DND-41 (cell line): ENCODE data around the gene INKA2.

Source experiments
- ATAC-seq: fragments of 200-7000 bp; cut with Tn5 transposase; 3 replicates; pipeline ENCODE4 v1.9.1; 2021; ENCODE audit warnings: low read depth; ENCODE audit not compliant: insufficient read depth
- DNase-seq: peaks from one replicate; pipeline ENCODE4 v3.0.0-alpha.2; 2020
- H2AFZ ChIP-seq: 2 replicates; pipeline ENCODE4 v1.6.0; 2012; ENCODE audit warnings: low read depth, low read length
- H3K27ac ChIP-seq: 2 replicates; pipeline ENCODE4 v1.5.1; 2012; ENCODE audit warnings: low read length, inconsistent platforms
- H3K27me3 ChIP-seq: fragments of 200-600 bp; sonication (generic); 2 replicates; pipeline ENCODE4 v1.6.0; 2012; ENCODE audit warnings: low read length, mild to moderate bottlenecking, inconsistent platforms; ENCODE audit not compliant: insufficient read depth, poor library complexity
- H3K36me3 ChIP-seq: 2 replicates; pipeline ENCODE4 v1.5.1; 2012; ENCODE audit warnings: low read length, inconsistent platforms; ENCODE audit not compliant: insufficient read depth
- H3K4me1 ChIP-seq: 2 replicates; pipeline ENCODE4 v1.5.1; 2012; ENCODE audit warnings: mild to moderate bottlenecking, low read length; ENCODE audit not compliant: insufficient read depth
- H3K4me2 ChIP-seq: 2 replicates; pipeline ENCODE4 v1.6.0; 2012; ENCODE audit warnings: mild to moderate bottlenecking, moderate library complexity, low read length, inconsistent platforms; ENCODE audit not compliant: insufficient read depth
- H3K4me3 ChIP-seq, 2 experiments: fragments of 200-600 bp in 1 of 2; shearing (Covaris generic) in 1 of 2; 2 replicates each; pipeline ENCODE4 v1.5.1; 2012 to 2016; ENCODE audit warnings: inconsistent platforms in 2 of 2, low read length in 2 of 2, mild to moderate bottlenecking in 2 of 2, low read depth in 1 of 2, moderate library complexity in 1 of 2
- H3K79me2 ChIP-seq: 2 replicates; pipeline ENCODE4 v1.6.0; 2012; ENCODE audit warnings: low read length, inconsistent platforms; ENCODE audit not compliant: insufficient read depth
- H3K9ac ChIP-seq: 2 replicates; pipeline ENCODE4 v1.6.0; 2012; ENCODE audit warnings: low read depth, mild to moderate bottlenecking, inconsistent platforms, low read length, moderate library complexity
- H3K9me3 ChIP-seq: 2 replicates; pipeline ENCODE4 v1.5.1; 2012; ENCODE audit warnings: low read length, moderate library complexity, mild to moderate bottlenecking, inconsistent platforms; ENCODE audit not compliant: insufficient read depth, severe bottlenecking
- H4K20me1 ChIP-seq: 2 replicates; pipeline ENCODE4 v1.6.0; 2012; ENCODE audit warnings: low read length; ENCODE audit not compliant: insufficient read depth
- CTCF ChIP-seq: IDR thresholded peaks from 2 replicates; pipeline ENCODE4 v1.5.1; 2012; ENCODE audit warnings: borderline replicate concordance, low read length, moderate library complexity, mild to moderate bottlenecking; ENCODE audit not compliant: poor library complexity, severe bottlenecking; ENCODE audit errors: extremely low read depth
- EZH2 ChIP-seq: IDR thresholded peaks from 3 replicates; pipeline ENCODE4 v1.6.1; 2012; ENCODE audit warnings: borderline replicate concordance, low read depth, mild to moderate bottlenecking, moderate library complexity, low read length, inconsistent platforms; ENCODE audit not compliant: severe bottlenecking

INKA2 gene

DNA sequence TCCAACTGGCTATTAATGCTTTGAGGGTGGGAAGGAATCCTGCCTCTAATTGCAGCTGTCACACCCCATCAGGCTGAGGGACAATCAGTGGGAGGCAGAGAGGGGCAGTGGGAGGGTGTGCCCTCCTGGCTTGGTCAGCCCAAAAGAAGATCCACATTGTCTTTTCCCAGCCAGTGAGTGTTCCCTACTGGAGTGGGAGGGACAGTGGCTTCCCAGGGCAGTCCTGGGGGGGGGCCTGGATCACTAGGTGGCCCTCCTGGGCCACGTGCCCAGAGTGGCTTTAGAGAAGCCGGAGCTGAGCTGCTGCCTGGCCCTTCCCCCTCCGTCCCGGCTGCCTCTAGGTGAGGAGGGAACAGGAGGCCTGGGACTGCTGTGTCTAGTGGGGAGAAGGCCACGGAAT lies 14.0 kb downstream of the INKA2 start:
- Histone ChIP-seq H3K9me3 (no peaks in the 10 kb centered on the region), H3K4me1 (no peaks in the 10 kb centered on the region), H4K20me1 (no peaks in the 10 kb centered on the region), H3K36me3 (no peaks in the 10 kb centered on the region), H3K27ac (no peak overlapping the region), H3K4me2 (no peak overlapping the region), H2AFZ (no peak overlapping the region), H3K4me3 (no peak overlapping the region), H3K27me3 (no peaks in the 10 kb centered on the region), H3K79me2 (no peaks in the 10 kb centered on the region), H3K9ac (no peak overlapping the region)
- ATAC-seq (no peak), DNase-seq (no peak)
- TF ChIP-seq CTCF = no peak
- TF ChIP-seq EZH2 = no peak

GRCh38 chr1:111723871-111724270 lies 15.3 kb downstream of the INKA2 start:
- DNase-seq = no peak
- no peaks in the 10 kb centered on the region for H3K4me1 ChIP-seq
- H3K27me3 ChIP-seq = no peaks in the 10 kb centered on the region
- no peak overlapping the region for H3K4me2 ChIP-seq
- no peaks in the 10 kb centered on the region for H3K9me3 ChIP-seq
- ATAC-seq = no peak
- H3K27ac ChIP-seq = no peak overlapping the region
- H3K79me2 ChIP-seq = no peaks in the 10 kb centered on the region
- no peaks in the 10 kb centered on the region for H3K36me3 ChIP-seq
- H4K20me1 ChIP-seq = no peaks in the 10 kb centered on the region
- H3K4me3 ChIP-seq = no peak overlapping the region
- TF ChIP-seq EZH2 = no peak
- H3K9ac ChIP-seq = no peak overlapping the region
- H2AFZ ChIP-seq = no peak overlapping the region

DNA sequence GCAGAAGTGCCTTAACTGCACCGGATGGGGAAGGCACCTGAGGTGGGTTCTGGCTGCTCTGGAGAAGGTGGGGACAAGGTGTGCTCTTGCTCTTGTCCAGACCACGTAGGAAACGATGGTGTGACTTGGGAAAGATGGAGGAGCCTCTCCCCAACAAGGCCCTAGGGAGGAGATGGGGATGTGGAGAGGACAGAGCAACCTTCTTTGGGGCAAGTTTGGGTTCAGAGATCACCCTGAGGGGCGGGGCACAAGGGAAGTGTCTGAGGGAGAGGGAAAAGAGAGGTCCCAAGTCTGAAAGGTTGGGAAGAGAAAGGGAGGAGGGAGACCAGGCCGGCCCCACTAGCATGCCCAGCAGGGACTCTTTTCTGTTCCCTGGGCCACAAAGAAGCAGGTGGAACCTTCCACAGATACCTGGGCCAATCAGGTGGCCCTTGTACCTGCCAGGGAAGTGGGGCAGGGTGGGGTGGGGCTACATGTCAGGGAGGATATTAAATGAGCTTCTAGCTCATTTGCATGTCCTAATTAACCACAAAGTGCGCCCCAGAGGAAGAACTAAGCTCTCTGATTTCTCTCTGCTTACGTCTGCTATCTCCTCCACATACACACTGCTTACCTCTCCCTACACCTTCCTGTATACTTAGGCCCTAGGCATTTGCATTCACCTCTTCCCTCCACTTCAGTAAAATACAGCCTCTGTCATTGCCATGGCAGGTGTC lies 15.9 kb downstream of the INKA2 start:
- Histone ChIP-seq H3K79me2 (no peaks in the 10 kb centered on the region), H3K4me1 (no peaks in the 10 kb centered on the region), H3K27me3 (no peaks in the 10 kb centered on the region), H3K4me2 (no peak overlapping the region), H3K9me3 (no peaks in the 10 kb centered on the region), H2AFZ (no peak overlapping the region), H3K4me3 (no peak overlapping the region), H3K27ac (no peak overlapping the region), H3K36me3 (no peaks in the 10 kb centered on the region), H4K20me1 (no peaks in the 10 kb centered on the region), H3K9ac (no peak overlapping the region)
- ATAC-seq = no peak
- no peak for TF ChIP-seq EZH2
- TF ChIP-seq CTCF = no peak
- no peak for DNase-seq

GRCh38 chr1:111720977-111721786 lies 18.0 kb downstream of the INKA2 start:
- no peak overlapping the region for H3K9ac ChIP-seq
- H2AFZ ChIP-seq = no peak overlapping the region
- no peak overlapping the region for H3K4me2 ChIP-seq
- H4K20me1 ChIP-seq = no peaks in the 10 kb centered on the region
- no peaks in the 10 kb centered on the region for H3K36me3 ChIP-seq
- no peak overlapping the region for H3K27ac ChIP-seq
- H3K4me1 ChIP-seq = no peaks in the 10 kb centered on the region
- no peak for TF ChIP-seq CTCF
- TF ChIP-seq EZH2 = no peak
- no peak overlapping the region for H3K4me3 ChIP-seq
- 0 out of 3 replicates have a peak, but pooled peaks have one; percentile 20 for ATAC-seq
- H3K27me3 ChIP-seq = no peaks in the 10 kb centered on the region
- no peaks in the 10 kb centered on the region for H3K9me3 ChIP-seq
- H3K79me2 ChIP-seq = no peaks in the 10 kb centered on the region
- no peak for DNase-seq
